Fibroblast of the aortic adventitia (primary cell): ENCODE measurements around the gene PALLD. TPM values are rescaled to one million over a fixed set of nuclear protein-coding genes. Genes with fewer than 3 reads are reported as not detected.

Experiments
- DNase-seq: peaks from one replicate; pipeline ENCODE4 v3.0.0-alpha.2; 2010; ENCODE audit warnings: low read depth
- H3K4me3 ChIP-seq: 2 replicates; pipeline ENCODE4 v1.5.1; 2011; ENCODE audit warnings: low read depth, mild to moderate bottlenecking, control low read depth, low read length, moderate library complexity
- total RNA-seq: library from RNA; depleted of rRNA; stranded (reverse); fragments of >200 nt; gene quantifications from 2 replicates; pipeline ENCODE4 v1.2.3, GENCODE V29; 2012; ENCODE audit warnings: low replicate concordance
- TF ChIP-seq, protein P1 (sequence below): IDR thresholded peaks from 2 replicates; pipeline ENCODE4 v1.5.1; 2011; ENCODE audit warnings: mild to moderate bottlenecking, low read length, control low read depth, inconsistent platforms; ENCODE audit not compliant: insufficient read depth

Gene PALLD
- total RNA-seq, 1 donor, result 52.1 TPM

GRCh38 chr4:168678751-168679366, 182.0 kb downstream of the PALLD start:
- TF ChIP-seq, protein P1, sequence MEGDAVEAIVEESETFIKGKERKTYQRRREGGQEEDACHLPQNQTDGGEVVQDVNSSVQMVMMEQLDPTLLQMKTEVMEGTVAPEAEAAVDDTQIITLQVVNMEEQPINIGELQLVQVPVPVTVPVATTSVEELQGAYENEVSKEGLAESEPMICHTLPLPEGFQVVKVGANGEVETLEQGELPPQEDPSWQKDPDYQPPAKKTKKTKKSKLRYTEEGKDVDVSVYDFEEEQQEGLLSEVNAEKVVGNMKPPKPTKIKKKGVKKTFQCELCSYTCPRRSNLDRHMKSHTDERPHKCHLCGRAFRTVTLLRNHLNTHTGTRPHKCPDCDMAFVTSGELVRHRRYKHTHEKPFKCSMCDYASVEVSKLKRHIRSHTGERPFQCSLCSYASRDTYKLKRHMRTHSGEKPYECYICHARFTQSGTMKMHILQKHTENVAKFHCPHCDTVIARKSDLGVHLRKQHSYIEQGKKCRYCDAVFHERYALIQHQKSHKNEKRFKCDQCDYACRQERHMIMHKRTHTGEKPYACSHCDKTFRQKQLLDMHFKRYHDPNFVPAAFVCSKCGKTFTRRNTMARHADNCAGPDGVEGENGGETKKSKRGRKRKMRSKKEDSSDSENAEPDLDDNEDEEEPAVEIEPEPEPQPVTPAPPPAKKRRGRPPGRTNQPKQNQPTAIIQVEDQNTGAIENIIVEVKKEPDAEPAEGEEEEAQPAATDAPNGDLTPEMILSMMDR, result no peak
- DNase-seq, result no peak
- no peak overlapping the region for H3K4me3 ChIP-seq

DNA sequence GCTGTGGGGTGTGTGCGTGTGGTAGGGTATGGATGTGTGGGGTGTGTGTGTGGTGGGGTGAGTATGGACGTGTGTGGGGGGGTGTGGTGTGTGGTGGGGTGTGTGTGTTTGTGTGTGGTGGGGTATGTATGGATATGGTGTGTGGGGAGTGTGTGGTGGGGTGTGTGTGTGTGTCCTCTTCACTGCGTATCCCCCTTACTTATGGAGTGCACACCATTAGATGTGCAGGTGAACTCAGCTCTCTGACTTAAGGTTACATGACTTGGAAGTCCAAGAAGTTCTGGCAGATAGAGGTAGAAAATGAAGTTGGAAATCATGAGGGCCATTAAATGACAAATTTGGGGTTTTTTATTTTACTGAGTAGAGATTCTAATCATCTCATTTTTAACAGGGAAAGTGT, 182.5 kb downstream of the PALLD start:
- no peak overlapping the region for H3K4me3 ChIP-seq
- DNase-seq, result no peak
- TF ChIP-seq, protein P1, result no peak

GRCh38 chr4:168679819-168680218, 183.0 kb downstream of the PALLD start:
- DNase-seq, result peak; percentile 22
- TF ChIP-seq, protein P1, result no peak
- no peak overlapping the region for H3K4me3 ChIP-seq

DNA sequence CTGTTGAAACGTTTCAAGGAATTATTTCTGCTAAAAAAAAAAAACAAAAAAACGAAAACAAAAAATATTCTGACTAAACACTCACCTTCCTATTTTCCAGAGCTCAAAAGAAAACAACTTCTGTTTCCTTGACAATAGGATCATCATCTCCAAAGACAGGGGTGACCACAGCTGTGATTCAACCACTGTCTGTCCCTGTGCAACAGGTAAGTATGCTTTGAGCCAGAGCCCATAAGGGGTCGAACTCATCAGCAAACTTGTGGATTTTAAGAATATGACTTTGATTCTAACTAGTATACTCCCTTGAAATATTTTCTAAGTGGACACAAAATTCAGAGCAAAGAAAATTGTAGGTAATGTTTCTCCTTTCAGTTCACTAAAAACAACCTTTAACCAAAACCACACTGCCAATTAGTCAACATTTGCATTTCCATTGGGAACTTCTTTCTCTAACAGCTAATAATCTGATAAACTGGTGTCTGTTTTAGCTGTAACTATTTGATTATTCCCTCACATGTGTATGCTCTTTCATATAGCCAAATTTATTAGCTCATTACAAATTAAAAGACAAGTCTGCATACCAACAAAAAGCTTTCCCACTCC, 186.1 kb downstream of the PALLD start:
- TF ChIP-seq, protein P1, result no peak
- DNase-seq, result no peak

GRCh38 chr4:168683595-168683994, 186.7 kb downstream of the PALLD start:
- H3K4me3 ChIP-seq, result no peak overlapping the region
- TF ChIP-seq, protein P1, result no peak
- DNase-seq, result no peak

More for the DNA sequence above, 186.1 kb downstream of the PALLD start:
- no peak overlapping the region for H3K4me3 ChIP-seq

DNA sequence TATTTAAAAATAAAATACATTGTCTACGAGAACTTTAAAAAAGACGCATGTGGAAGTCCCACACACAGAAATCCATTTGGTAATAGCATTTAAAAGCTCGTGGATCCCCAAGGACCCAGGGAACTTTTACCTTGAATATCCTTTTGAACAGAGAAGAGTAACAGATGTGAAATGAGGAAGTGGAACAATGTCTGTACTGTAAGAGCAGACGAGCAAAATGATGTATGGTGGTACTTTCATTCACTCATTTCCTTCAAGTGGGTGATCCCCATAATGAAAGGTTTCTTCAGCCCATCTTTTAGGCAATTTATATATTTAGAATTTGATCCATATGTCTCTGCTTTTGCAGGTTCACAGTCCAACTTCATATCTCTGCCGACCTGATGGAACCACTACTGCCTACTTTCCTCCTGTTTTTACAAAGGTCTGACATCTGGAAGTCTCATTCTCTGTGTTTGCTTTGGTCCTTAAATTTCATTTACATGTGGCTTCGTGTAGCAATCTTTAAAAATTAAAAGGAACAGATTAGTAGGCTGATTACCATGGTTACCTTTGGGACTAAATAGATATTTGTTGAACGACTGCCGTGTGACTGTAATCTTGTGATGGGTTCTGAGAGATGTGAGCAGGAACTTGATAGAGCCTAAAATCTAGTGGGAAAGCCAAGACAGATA, 188.4 kb downstream of the PALLD start:
- no peak overlapping the region for H3K4me3 ChIP-seq
- no peak for DNase-seq
- TF ChIP-seq, protein P1, result no peak
